G401 (cell line): Measurements from ENCODE around the gene LRRC8A. TPM values are rescaled to one million over a fixed set of nuclear protein-coding genes. Genes with fewer than 3 reads are reported as not detected.
"Not testable (repeated sequence)": the region's sequence is repeated elsewhere in the genome, so short reads cannot be mapped to it uniquely, and the experiment has no call there.

Source experiments
- DNase-seq: peaks from one replicate; pipeline ENCODE4 v3.0.0-alpha.2; 2015; ENCODE audit warnings: low spot score
- in situ Hi-C: cut with HindIII; loops from 2 replicates; pipeline ENCODE4 v1.10.0; 2016; ENCODE audit warnings: low sequenced_read_pairs, mixed read lengths
- total RNA-seq: library from RNA; depleted of rRNA; stranded (reverse); fragments of >200 nt; shearing (Covaris generic); gene quantifications from 2 replicates; pipeline ENCODE4 v1.2.3, GENCODE V29; 2014; rRNA removed

LRRC8A gene
- total RNA-seq, 1 experiment from 2014 or later, result 38.7 TPM

DNA sequence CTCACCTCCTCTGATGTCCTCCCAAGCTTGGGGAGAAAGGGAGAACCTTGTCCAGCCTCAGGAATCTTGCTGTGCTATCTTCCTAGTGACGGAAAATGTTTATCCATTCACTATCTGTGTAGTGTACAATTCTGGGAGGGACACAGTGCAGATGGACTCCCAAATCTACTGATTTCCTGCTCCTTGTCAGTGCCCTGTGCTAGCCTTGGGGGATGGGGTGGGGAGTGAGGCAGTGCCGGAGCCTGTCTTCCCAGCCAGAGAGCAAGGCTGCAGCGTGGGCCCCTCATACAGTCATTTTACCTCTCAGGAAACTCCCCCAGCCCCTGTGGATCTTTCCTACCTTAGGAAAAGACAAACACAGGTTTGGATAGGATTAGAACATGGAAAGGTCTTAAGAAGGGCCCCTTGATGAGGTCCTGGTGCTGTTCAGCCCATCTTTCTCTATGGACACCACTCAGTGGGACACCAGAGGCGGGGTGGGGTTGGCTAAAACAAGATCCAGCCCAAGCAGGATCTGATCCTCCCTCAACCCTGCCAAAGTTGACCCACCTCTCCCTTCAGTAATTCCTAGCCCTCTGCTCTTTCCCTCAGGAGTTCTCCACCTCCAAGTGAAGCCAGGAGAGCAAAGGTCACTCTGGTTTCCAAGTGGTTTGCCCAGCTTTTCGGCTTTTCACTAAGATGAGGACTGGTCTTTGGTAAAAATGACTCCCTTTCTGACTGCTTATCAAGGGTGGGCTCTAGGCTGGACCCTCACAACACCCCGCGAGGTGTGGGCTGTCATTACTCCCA, 62.1 kb downstream of the LRRC8A start:
- DNase-seq, result no peak
- in situ Hi-C loops, result no loop called here

DNA sequence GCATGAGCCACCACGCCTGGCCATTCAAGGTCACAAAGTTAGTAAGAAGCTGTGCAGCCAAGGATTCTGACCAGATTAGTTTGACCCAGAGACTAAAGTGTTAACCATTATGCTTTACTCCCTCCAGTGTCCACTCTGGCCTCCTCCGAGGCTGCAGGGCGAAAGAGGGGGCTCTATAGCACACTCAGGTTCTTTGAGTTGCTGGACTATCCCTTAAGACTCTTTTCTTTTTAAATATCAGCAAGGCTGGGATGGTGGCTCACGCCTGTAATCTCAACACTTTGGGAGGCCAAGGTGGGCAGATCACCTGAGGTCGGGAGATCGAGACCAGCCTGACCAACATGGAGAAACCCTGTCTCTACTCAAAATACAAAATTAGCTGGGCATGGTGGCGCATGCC, 63.0 kb downstream of the LRRC8A start:
- DNase-seq, in situ Hi-C loops: not testable (repeated sequence)

DNA sequence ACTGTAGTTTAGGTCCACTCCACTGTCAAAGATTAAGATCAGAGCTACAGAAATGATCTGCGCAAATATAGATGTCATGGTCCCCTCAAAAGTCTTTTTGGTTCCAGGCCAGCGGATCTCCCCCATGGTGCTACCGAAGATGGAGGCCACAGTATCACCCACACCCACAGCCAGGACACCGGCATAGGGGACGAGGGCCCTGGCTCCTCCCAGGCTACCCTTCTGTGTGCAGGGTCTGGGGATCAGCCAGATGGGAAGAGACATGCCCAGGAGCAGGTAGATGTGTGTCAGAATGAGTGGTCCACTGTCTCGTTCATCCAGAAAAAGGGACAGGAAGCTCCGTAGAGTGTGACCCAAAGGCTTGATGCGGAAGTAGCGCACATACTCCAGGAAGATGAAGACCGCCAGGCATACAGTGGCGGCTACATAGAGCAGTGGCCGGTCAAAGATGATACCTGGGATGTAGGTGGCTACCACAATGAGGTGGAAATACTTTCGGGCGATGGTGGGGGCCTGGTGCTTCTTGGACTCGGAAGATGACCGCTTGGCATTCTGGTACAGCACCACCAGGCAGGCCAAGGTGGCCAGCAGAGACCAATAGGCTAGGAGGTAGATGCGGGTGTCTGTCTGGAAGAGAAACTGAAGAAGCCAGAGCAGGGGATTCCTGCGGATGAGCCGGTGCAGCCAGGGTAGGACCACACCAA, 64.0 kb downstream of the LRRC8A start:
- in situ Hi-C loops, result no loop called here
- DNase-seq, result no peak

DNA sequence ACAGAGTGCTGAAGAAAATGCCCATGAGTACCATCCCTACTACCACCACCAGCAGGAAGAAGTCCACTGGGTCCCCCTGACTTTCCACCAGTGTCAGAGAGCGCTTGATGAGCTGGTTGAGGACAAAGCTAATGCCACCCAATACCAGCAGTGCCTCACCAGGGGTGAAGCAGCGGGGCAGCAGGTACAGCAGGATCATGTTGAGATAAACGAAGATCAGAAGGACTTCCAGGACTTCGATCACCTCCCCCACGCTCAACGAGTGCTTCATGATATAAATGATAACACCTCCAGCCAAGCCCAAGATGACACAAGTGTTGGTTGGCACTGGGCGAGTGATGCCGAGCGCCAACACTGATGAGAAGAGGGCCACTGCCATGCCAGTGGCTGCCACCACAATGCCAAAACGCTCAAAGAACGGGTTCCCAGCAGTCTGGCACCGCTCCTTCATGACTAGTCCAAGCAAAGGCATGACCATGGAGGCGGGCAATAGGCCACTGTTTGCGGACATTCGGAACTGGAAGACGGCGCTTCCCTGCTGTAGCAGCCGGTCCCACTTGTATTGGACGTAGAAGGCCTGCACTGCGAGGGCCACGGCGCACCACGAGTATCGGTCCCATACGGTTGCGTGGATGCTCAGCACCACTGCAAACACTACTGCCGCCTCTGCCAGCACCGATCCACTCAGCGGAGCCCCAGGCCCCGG, 64.8 kb downstream of the LRRC8A start:
- in situ Hi-C loops, result no loop called here
- peak; percentile 55 for DNase-seq

DNA sequence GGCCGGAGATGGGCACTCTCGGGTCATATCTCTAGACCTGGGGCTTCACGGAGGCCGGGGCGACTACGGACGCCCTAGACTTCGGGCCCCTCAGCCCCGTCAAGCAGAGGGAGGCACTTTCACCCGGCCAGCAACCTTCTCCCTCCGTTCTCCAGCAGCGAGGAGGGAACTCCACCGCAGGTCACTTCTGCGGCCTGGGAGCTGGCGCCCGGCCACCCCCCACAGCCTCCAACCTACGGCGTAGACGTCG, 65.3 kb downstream of the LRRC8A start:
- no peak for DNase-seq
- in situ Hi-C loops, result no loop called here

DNA sequence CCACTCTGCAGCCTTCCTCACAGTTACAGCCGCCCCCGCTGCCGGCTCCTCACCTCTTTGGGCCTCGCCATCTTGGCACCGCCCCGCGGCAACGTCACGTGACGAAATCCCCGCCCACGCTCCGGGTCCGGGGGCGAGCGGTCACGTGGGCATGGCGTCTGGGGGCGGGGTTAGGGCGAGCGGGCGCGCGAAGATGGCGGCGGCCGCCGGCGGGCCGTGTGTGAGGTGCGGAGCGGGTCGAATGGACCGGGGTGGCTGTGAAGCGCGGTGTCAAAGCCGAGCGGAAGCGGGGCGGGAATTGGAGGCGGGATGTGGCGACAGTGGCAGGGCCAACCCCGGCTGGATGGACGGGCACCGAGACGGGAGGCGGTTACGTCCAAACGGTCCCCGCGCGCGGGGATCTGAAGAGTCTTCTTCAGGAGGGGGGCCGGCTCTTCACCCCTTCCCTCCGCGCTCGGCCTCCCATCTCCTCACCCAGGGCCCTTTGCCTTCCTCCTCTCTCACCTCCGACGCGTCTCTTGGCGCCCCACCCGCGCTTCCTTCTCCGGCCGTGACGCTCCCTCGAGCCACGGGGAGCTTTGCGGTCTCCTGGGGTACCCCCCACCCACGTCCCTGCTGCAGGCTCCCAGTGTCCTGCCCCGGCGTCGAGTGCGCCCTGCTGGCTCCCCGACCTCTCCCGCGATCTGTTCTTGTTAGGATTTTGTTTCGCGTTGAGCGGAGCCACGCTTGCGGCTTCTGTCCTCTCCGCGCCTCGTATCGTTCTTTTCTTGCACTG, 65.8 kb downstream of the LRRC8A start, which contains the start of the genes DOLK and NUP188:
TSS of gene DOLK (minus strand) at position 77 of the 775 bp plus-strand sequence. CDS start 300 bp downstream, outside the sequence.
TSS of gene NUP188 (plus strand) at position 173 of the 775 bp plus-strand sequence. CDS start at position 194, 21 bp downstream.
- peak; percentile 93 for DNase-seq
- in situ Hi-C loops, result no loop called here

DNA sequence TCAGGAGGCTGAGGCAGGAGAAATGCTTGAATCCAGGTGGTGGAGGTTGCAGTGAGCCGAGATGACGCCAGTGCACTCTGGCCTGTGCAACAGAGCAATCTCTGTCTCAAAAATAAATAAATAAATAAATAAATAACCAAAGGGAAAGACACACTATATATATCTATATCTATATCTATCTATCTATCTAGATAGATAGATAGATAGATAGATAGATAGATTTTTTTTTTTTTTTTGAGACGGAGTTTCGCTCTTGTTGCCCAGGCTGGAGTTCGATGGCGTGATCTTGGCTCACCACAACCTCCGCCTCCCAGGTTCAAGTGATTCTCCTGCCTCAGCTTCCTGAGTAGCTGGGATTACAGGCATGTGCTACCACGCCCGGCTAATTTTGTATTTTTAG, 79.5 kb downstream of the LRRC8A start:
- in situ Hi-C loops, DNase-seq: not testable (repeated sequence)

Other genes with a start within 250 kb of the LRRC8A start
- 164 and 173 TPM in 2 replicates for gene DYNC2I2, start 225.3 kb upstream of the LRRC8A start, total RNA-seq
- gene SET, start 192.9 kb upstream of the LRRC8A start, total RNA-seq, result 794 and 1,249 TPM in 2 replicates
- gene PKN3, start 179.6 kb upstream of the LRRC8A start, total RNA-seq, result 34.8 and 36.7 TPM in 2 replicates
- 36.4 and 40.2 TPM in 2 replicates for gene ZDHHC12, start 158.0 kb upstream of the LRRC8A start, total RNA-seq
- 15.1 and 23.0 TPM in 2 replicates for gene ZER1, start 110.2 kb upstream of the LRRC8A start, total RNA-seq
- gene TBC1D13, start 94.9 kb upstream of the LRRC8A start, total RNA-seq, result 2.5 and 4.8 TPM in 2 replicates
- gene ENDOG, start 63.6 kb upstream of the LRRC8A start, total RNA-seq, result 31.6 and 67.6 TPM in 2 replicates
- gene SPOUT1, start 52.3 kb upstream of the LRRC8A start, total RNA-seq, result 31.3 and 40.1 TPM in 2 replicates
- 10.5 and 14.8 TPM in 2 replicates for gene KYAT1, start 183 bp upstream of the LRRC8A start, total RNA-seq
- gene PHYHD1, start 38.8 kb downstream of the LRRC8A start, total RNA-seq, result 13.8 and 17.6 TPM in 2 replicates
- 33.7 and 38.6 TPM in 2 replicates for gene DOLK, start 65.5 kb downstream of the LRRC8A start, total RNA-seq
- 33.2 and 68.6 TPM in 2 replicates for gene NUP188, start 65.6 kb downstream of the LRRC8A start, total RNA-seq
- 43.6 and 54.3 TPM in 2 replicates for gene SH3GLB2, start 146.2 kb downstream of the LRRC8A start, total RNA-seq
- gene MIGA2, start 154.5 kb downstream of the LRRC8A start, total RNA-seq, result 7.8 and 20.5 TPM in 2 replicates
- gene DOLPP1, start 199.0 kb downstream of the LRRC8A start, total RNA-seq, result 24.4 and 29.1 TPM in 2 replicates
- gene CRAT, start 228.7 kb downstream of the LRRC8A start, total RNA-seq, result 21.5 and 22.7 TPM in 2 replicates
- 215 and 261 TPM in 2 replicates for gene PTPA, start 229.3 kb downstream of the LRRC8A start, total RNA-seq